ENCODE data around the gene ZNF84.

Gene ZNF84
- 24.2 to 88.8 (median 42.5) reads per million in 9 experiments for total RNA-seq

GRCh38 chr12:133037207-133038005 is at the start of gene ZNF84:
ZNF84 (plus strand) TSS chr12:133037509; CDS start chr12:133041468, 3,959 bp downstream.
- peak; percentile 89 for ATAC-seq (replicated peaks)
- Mint-ChIP-seq H3K27me3 (peaks cover 0 to 9% of the 10 kb centered on the region in 2 donors), H3K27ac (peak within 1 kb of the TSS; percentile 95 to 97), H3K4me1 (ENCODE audit: low read depth in 2 of 2) (peaks cover 3 to 4% of the 10 kb centered on the region in 2 donors), H3K36me3 (ENCODE audit: insufficient read depth) (peaks cover 37% of the 10 kb centered on the region), H3K9me3 (peaks cover 14% of the 10 kb centered on the region in 2 donors), H3K4me3 (peak within 1 kb of the TSS; percentile 88 to 90)
- DNase-seq: peak; percentile 93 to 96 (median 95)

- H3K27ac Mint-ChIP-seq: no peak overlapping the region
- ATAC-seq (replicated peaks) (no peak), DNase-seq (no peak)
- peaks cover 19% of the 10 kb centered on the region for H3K36me3 Mint-ChIP-seq (ENCODE audit: insufficient read depth)
- peaks cover 9 to 27% of the 10 kb centered on the region in 2 donors for H3K4me1 Mint-ChIP-seq (ENCODE audit: low read depth in 2 of 2)
- no peaks in the 10 kb centered on the region for H3K27me3 Mint-ChIP-seq
- no peak overlapping the region for H3K4me3 Mint-ChIP-seq
- peaks cover 13 to 29% of the 10 kb centered on the region in 2 donors for H3K9me3 Mint-ChIP-seq
Measured at GRCh38 chr12:132998741-132999140, 38.6 kb upstream of the ZNF84 start.

DNA sequence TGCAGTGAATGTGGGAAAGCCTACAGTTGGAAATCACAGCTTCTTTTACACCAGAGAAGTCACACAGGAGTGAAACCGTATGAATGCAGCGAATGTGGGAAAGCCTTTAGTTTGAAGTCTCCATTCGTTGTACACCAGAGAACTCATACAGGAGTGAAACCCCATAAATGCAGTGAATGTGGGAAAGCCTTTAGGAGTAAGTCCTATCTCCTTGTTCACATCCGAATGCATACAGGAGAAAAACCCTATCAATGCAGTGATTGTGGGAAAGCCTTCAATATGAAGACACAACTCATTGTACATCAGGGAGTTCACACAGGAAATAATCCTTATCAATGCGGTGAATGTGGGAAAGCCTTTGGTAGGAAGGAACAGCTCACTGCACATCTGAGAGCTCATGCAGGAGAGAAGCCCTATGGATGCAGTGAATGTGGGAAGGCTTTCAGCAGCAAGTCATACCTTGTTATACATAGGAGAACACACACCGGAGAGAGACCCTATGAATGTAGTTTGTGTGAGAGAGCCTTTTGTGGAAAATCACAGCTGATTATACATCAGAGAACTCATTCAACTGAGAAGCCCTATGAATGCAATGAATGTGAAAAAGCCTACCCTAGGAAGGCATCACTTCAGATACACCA is 26.5 kb upstream of the ZNF84 start:
- no peak for ATAC-seq (replicated peaks)
- Mint-ChIP-seq H3K9me3 (peaks cover 13 to 23% of the 10 kb centered on the region in 2 donors), H3K27ac (peak overlapping the region in 1 of 2 donors; percentile 44)

GRCh38 chr12:133023566-133023965 is 13.7 kb upstream of the ZNF84 start:
- Mint-ChIP-seq H3K36me3 (ENCODE audit: insufficient read depth) (peaks cover 6% of the 10 kb centered on the region), H3K27ac (no peak overlapping the region), H3K9me3 (peaks cover 14 to 17% of the 10 kb centered on the region in 2 donors), H3K27me3 (no peaks in the 10 kb centered on the region), H3K4me3 (no peak overlapping the region), H3K4me1 (ENCODE audit: low read depth in 2 of 2) (no peaks in the 10 kb centered on the region)
- no peak for DNase-seq
- no peak for ATAC-seq (replicated peaks)

More for the DNA sequence above, 26.5 kb upstream of the ZNF84 start:
- DNase-seq: no peak
- Mint-ChIP-seq H3K4me3 (peak overlapping the region in 1 of 2 donors; percentile 11), H3K27me3 (no peaks in the 10 kb centered on the region), H3K36me3 (ENCODE audit: insufficient read depth) (peaks cover 63% of the 10 kb centered on the region), H3K4me1 (ENCODE audit: low read depth in 2 of 2) (peaks cover 0 to 3% of the 10 kb centered on the region in 2 donors)

GRCh38 chr12:133026996-133027395 is 10.3 kb upstream of the ZNF84 start:
- Mint-ChIP-seq H3K27me3 (no peaks in the 10 kb centered on the region), H3K4me3 (no peak overlapping the region), H3K36me3 (ENCODE audit: insufficient read depth) (no peaks in the 10 kb centered on the region), H3K4me1 (ENCODE audit: low read depth in 2 of 2) (no peaks in the 10 kb centered on the region), H3K27ac (no peak overlapping the region), H3K9me3 (peaks cover 10 to 14% of the 10 kb centered on the region in 2 donors)
- DNase-seq (no peak), ATAC-seq (replicated peaks) (no peak)

GRCh38 chr12:133038118-133038709 is 905 bp downstream of the ZNF84 start:
- H3K36me3 Mint-ChIP-seq (ENCODE audit: insufficient read depth): peaks cover 44% of the 10 kb centered on the region
- DNase-seq (no peak), ATAC-seq (replicated peaks) (no peak)
- H3K27ac Mint-ChIP-seq: peak overlapping the region; percentile 95 to 97
- H3K4me1 Mint-ChIP-seq (ENCODE audit: low read depth in 2 of 2): peaks cover 3 to 4% of the 10 kb centered on the region in 2 donors
- H3K27me3 Mint-ChIP-seq: peaks cover 0 to 9% of the 10 kb centered on the region in 2 donors
- peak overlapping the region; percentile 88 to 90 for H3K4me3 Mint-ChIP-seq
- H3K9me3 Mint-ChIP-seq: peaks cover 14% of the 10 kb centered on the region in 2 donors

DNA sequence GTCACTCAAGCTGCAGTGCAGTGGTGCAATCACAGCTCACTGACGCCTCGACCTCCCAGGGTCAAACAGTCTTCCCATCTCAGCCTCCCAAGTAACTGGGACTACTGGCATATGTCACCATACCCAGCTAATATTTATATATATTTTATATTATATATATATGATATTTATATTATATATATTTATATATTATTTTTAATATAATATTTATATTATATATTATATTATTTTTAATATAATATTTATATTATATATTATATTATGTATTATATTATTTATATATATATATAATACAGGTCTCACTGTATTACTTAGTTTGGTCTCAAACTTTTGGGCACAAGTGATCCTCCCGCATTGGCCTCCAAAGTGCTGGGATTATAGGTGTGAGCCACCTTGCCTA is 9.4 kb downstream of the ZNF84 start:
- peaks cover 69% of the 10 kb centered on the region for H3K36me3 Mint-ChIP-seq (ENCODE audit: insufficient read depth)
- H3K4me3 Mint-ChIP-seq: peak overlapping the region in 1 of 2 donors; percentile 46
- no peak for DNase-seq
- peaks cover 17 to 36% of the 10 kb centered on the region in 2 donors for H3K9me3 Mint-ChIP-seq
- H3K4me1 Mint-ChIP-seq (ENCODE audit: low read depth in 2 of 2): no peaks in the 10 kb centered on the region
- no peak for ATAC-seq (replicated peaks)
- H3K27me3 Mint-ChIP-seq: no peaks in the 10 kb centered on the region
- no peak overlapping the region for H3K27ac Mint-ChIP-seq

- peaks cover 9 to 15% of the 10 kb centered on the region in 2 donors for H3K9me3 Mint-ChIP-seq
- ATAC-seq (replicated peaks) (no peak), DNase-seq (no peak)
- no peak overlapping the region for H3K4me3 Mint-ChIP-seq
- no peaks in the 10 kb centered on the region for H3K4me1 Mint-ChIP-seq (ENCODE audit: low read depth in 2 of 2)
- peak overlapping the region; percentile 64 to 77 for H3K27ac Mint-ChIP-seq
- no peaks in the 10 kb centered on the region for H3K27me3 Mint-ChIP-seq
- H3K36me3 Mint-ChIP-seq (ENCODE audit: insufficient read depth): peaks cover 34% of the 10 kb centered on the region
Measured at GRCh38 chr12:133057446-133057845, 20.1 kb downstream of the ZNF84 start.

- Mint-ChIP-seq H3K27me3 (no peaks in the 10 kb centered on the region), H3K4me1 (ENCODE audit: low read depth in 2 of 2) (no peaks in the 10 kb centered on the region), H3K4me3 (no peak overlapping the region), H3K27ac (peak overlapping the region; percentile 64 to 77), H3K36me3 (ENCODE audit: insufficient read depth) (peaks cover 26% of the 10 kb centered on the region), H3K9me3 (peaks cover 6 to 15% of the 10 kb centered on the region in 2 donors)
- ATAC-seq (replicated peaks): no peak
- no peak for DNase-seq
Measured at GRCh38 chr12:133058203-133059113, 21.1 kb downstream of the ZNF84 start.

GRCh38 chr12:133061954-133062353 is 24.6 kb downstream of the ZNF84 start:
- no peaks in the 10 kb centered on the region for H3K4me1 Mint-ChIP-seq (ENCODE audit: low read depth in 2 of 2)
- peaks cover 9% of the 10 kb centered on the region for H3K36me3 Mint-ChIP-seq (ENCODE audit: insufficient read depth)
- no peak for ATAC-seq (replicated peaks)
- peaks cover 4 to 16% of the 10 kb centered on the region in 2 donors for H3K9me3 Mint-ChIP-seq
- H3K27ac Mint-ChIP-seq: no peak overlapping the region
- no peak for DNase-seq
- no peak overlapping the region for H3K4me3 Mint-ChIP-seq
- H3K27me3 Mint-ChIP-seq: no peaks in the 10 kb centered on the region

- H3K4me3 Mint-ChIP-seq: no peak overlapping the region
- ATAC-seq (replicated peaks) (no peak), DNase-seq (no peak)
- no peaks in the 10 kb centered on the region for H3K27me3 Mint-ChIP-seq
- H3K9me3 Mint-ChIP-seq: peaks cover 0 to 16% of the 10 kb centered on the region in 2 donors
- no peak overlapping the region for H3K27ac Mint-ChIP-seq
- H3K4me1 Mint-ChIP-seq (ENCODE audit: low read depth in 2 of 2): no peaks in the 10 kb centered on the region
- peaks cover 3% of the 10 kb centered on the region for H3K36me3 Mint-ChIP-seq (ENCODE audit: insufficient read depth)
Measured at GRCh38 chr12:133063556-133063955, 26.2 kb downstream of the ZNF84 start.

- ATAC-seq (replicated peaks) (no peak), DNase-seq (no peak)
- Mint-ChIP-seq H3K4me3 (no peak overlapping the region), H3K27ac (no peak overlapping the region), H3K27me3 (no peaks in the 10 kb centered on the region), H3K36me3 (ENCODE audit: insufficient read depth) (no peaks in the 10 kb centered on the region), H3K4me1 (ENCODE audit: low read depth in 2 of 2) (no peaks in the 10 kb centered on the region), H3K9me3 (peaks cover 12 to 28% of the 10 kb centered on the region in 2 donors)
Measured at GRCh38 chr12:133073836-133074235, 36.5 kb downstream of the ZNF84 start.

- Mint-ChIP-seq H3K9me3 (peaks cover 9 to 26% of the 10 kb centered on the region in 2 donors), H3K36me3 (ENCODE audit: insufficient read depth) (peaks cover 18% of the 10 kb centered on the region), H3K27ac (no peak overlapping the region), H3K4me1 (ENCODE audit: low read depth in 2 of 2) (peaks cover 2 to 5% of the 10 kb centered on the region in 2 donors), H3K4me3 (no peak overlapping the region), H3K27me3 (no peaks in the 10 kb centered on the region)
- DNase-seq (peak in 2 of 3 experiments; percentile 91 to 94), ATAC-seq (replicated peaks) (peak; percentile 74)
Measured at GRCh38 chr12:133080026-133080367, 42.7 kb downstream of the ZNF84 start.

Data from effector memory CD8-positive, alpha-beta T cell (primary cell).